IgD-negative memory B cell (primary cell): ENCODE results near the gene PCDHGB6. TPM values are rescaled to one million over a fixed set of nuclear protein-coding genes. Genes with fewer than 3 reads are reported as not detected.
"Not testable (repeated sequence)": the region's sequence is repeated elsewhere in the genome, so short reads cannot be mapped to it uniquely, and the experiment has no call there.

Experiments
- H3K27ac Mint-ChIP-seq, 3 donors: one replicate each; pipeline ENCODE4 v1.8.0; 2020 to 2022; ENCODE audit warnings: mild to moderate bottlenecking in 3 of 3, mixed read lengths in 3 of 3, moderate library complexity in 1 of 3
- H3K27me3 Mint-ChIP-seq: one replicate; pipeline ENCODE4 v1.8.0; 2021; ENCODE audit warnings: mixed read lengths
- H3K36me3 Mint-ChIP-seq: one replicate; pipeline ENCODE4 v1.8.0; 2020; ENCODE audit warnings: mild to moderate bottlenecking, mixed read lengths
- H3K4me1 Mint-ChIP-seq, 3 donors: one replicate each; pipeline ENCODE4 v1.8.0; 2020 to 2022; ENCODE audit warnings: mixed read lengths in 3 of 3, mild to moderate bottlenecking in 1 of 3
- H3K4me3 Mint-ChIP-seq, 4 donors: one replicate each; pipeline ENCODE4 v1.8.0; 2020 to 2022; ENCODE audit warnings: mild to moderate bottlenecking in 4 of 4, mixed read lengths in 4 of 4, moderate library complexity in 3 of 4
- H3K9me3 Mint-ChIP-seq, 3 donors: one replicate each; pipeline ENCODE4 v1.8.0; 2020 to 2021; ENCODE audit warnings: mixed read lengths in 3 of 3, mild to moderate bottlenecking in 1 of 3
- polyA plus RNA-seq: library from polyadenylated mRNA; unstranded; fragments of 300-500 nt; fragmentation: Illumina TruSeq; gene quantifications from one replicate; pipeline ENCODE4 v1.2.3, GENCODE V29; 2021

PCDHGB6 gene
- polyA plus RNA-seq, 1 donor from 2014 or later: 0.39 TPM

DNA sequence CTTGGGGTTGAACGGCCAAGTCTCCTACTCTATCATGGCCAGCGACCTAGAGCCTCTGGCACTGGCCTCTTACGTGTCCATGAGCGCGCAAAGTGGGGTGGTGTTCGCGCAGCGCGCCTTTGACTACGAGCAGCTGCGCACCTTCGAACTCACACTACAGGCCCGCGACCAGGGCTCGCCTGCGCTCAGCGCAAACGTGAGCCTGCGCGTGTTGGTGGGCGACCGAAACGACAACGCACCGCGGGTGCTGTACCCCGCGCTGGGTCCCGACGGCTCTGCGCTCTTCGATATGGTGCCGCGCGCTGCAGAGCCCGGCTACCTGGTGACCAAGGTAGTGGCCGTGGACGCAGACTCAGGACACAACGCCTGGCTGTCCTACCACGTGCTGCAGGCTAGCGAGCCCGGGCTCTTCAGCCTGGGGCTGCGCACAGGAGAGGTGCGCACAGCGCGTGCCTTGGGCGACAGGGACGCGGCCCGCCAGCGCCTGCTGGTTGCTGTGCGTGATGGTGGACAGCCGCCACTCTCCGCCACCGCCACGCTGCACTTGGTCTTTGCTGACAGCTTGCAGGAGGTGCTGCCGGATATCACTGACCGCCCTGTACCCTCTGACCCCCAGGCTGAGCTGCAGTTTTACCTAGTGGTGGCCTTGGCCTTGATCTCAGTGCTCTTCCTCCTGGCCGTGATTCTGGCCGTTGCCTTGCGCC, 8.1 kb upstream of the PCDHGB6 start:
- Mint-ChIP-seq H3K4me3 (peak overlapping the region in 3 of 4 donors; percentile 2 to 75 (median 38)), H3K9me3 (peaks cover 4 to 40% (median 21%) of the 10 kb centered on the region in 3 donors), H3K27ac (peak overlapping the region in 2 of 3 donors; percentile 51 to 87), H3K4me1 (peaks cover 0 to 3% (median 3%) of the 10 kb centered on the region in 3 donors), H3K27me3 (peaks cover 46% of the 10 kb centered on the region), H3K36me3 (peaks cover 4% of the 10 kb centered on the region)

GRCh38 chr5:141402553-141403243, 5.1 kb upstream of the PCDHGB6 start, which contains the start of gene PCDHGA9:
Gene PCDHGA9 (plus strand): TSS chr5:141402778. CDS start chr5:141402953, 175 bp downstream.
- peaks cover 7 to 32% (median 21%) of the 10 kb centered on the region in 3 donors for H3K9me3 Mint-ChIP-seq
- H3K27me3 Mint-ChIP-seq: peaks cover 53% of the 10 kb centered on the region
- peak within 1 kb of the TSS; percentile 34 to 76 (median 74) for H3K27ac Mint-ChIP-seq

DNA sequence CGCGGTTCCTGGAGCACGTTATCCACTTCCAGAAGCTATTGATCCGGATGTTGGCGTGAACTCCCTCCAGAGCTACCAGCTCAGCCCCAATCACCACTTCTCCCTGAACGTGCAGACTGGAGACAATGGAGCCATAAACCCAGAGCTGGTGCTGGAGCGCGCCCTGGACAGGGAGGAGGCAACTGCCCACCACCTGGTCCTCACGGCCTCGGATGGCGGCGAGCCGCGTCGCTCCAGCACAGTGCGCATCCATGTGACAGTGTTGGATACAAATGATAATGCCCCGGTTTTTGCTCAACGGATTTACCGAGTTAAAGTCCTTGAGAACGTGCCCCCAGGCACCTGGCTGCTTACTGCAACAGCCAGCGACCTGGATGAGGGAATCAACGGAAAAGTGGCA, 4.4 kb upstream of the PCDHGB6 start:
- peak overlapping the region in 2 of 4 donors; percentile 39 to 78 for H3K4me3 Mint-ChIP-seq
- H3K27me3 Mint-ChIP-seq: peaks cover 58% of the 10 kb centered on the region
- H3K27ac Mint-ChIP-seq: peak overlapping the region in 1 of 3 donors; percentile 74
- peaks cover 4% of the 10 kb centered on the region for H3K36me3 Mint-ChIP-seq
- peaks cover 7 to 36% (median 21%) of the 10 kb centered on the region in 3 donors for H3K9me3 Mint-ChIP-seq
- H3K4me1 Mint-ChIP-seq: peaks cover 0 to 3% (median 3%) of the 10 kb centered on the region in 3 donors

More at GRCh38 chr5:141402553-141403243, 5.1 kb upstream of the PCDHGB6 start, which contains the start of gene PCDHGA9:
- H3K4me3 Mint-ChIP-seq: peak within 1 kb of the TSS; percentile 23 to 93 (median 75)
- peaks cover 0 to 3% (median 3%) of the 10 kb centered on the region in 3 donors for H3K4me1 Mint-ChIP-seq
- H3K36me3 Mint-ChIP-seq: peaks cover 4% of the 10 kb centered on the region

GRCh38 chr5:141409598-141410306, 1.9 kb downstream of the PCDHGB6 start:
- H3K27me3 Mint-ChIP-seq: peaks cover 58% of the 10 kb centered on the region
- H3K4me3 Mint-ChIP-seq: no peak overlapping the region
- H3K9me3 Mint-ChIP-seq: peaks cover 9 to 34% (median 10%) of the 10 kb centered on the region in 3 donors
- H3K4me1 Mint-ChIP-seq: peaks cover 7 to 13% (median 7%) of the 10 kb centered on the region in 3 donors
- H3K36me3 Mint-ChIP-seq: peaks cover 6% of the 10 kb centered on the region
- H3K27ac Mint-ChIP-seq: peak overlapping the region in 2 of 3 donors; percentile 69 to 76

DNA sequence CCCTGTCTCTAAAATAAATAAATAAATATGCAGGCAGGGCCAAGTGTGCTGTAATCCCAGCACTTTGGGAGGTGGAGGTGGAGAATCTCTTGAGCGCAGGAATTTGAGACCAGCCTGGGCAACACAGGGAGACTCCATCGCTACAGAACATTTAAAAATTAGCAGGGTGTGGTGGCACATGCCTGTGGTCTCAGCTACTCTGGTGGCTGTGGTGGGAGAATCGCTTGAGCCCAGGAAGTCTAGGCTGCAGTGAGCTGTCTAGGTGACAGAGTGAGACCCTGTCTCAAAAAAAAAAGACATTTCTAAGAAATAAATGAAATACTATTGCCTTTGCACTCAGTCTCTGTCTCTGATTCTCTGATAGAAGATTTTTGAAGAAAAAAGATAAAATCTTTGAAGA, 3.8 kb downstream of the PCDHGB6 start:
- Mint-ChIP-seq H3K4me1 (peaks cover 10 to 15% (median 14%) of the 10 kb centered on the region in 3 donors), H3K27ac (peak overlapping the region in 2 of 3 donors; percentile 40 to 69), H3K4me3 (peak overlapping the region in 1 of 4 donors; percentile 24), H3K9me3 (peaks cover 9 to 42% (median 10%) of the 10 kb centered on the region in 3 donors), H3K27me3 (peaks cover 55% of the 10 kb centered on the region), H3K36me3 (peaks cover 6% of the 10 kb centered on the region)

- H3K4me3 Mint-ChIP-seq: peak within 1 kb of the TSS; percentile 83 to 99 (median 96)
- peak within 1 kb of the TSS; percentile 40 to 99 (median 88) for H3K27ac Mint-ChIP-seq
- H3K36me3 Mint-ChIP-seq: peaks cover 6% of the 10 kb centered on the region
- peaks cover 6 to 39% (median 13%) of the 10 kb centered on the region in 3 donors for H3K9me3 Mint-ChIP-seq
- H3K4me1 Mint-ChIP-seq: peaks cover 12 to 17% (median 17%) of the 10 kb centered on the region in 3 donors
- peaks cover 51% of the 10 kb centered on the region for H3K27me3 Mint-ChIP-seq
Observed at GRCh38 chr5:141412854-141413539, 5.2 kb downstream of the PCDHGB6 start, which contains the start of gene PCDHGA10. Gene PCDHGA10 (plus strand): TSS chr5:141412987. CDS start chr5:141413176, 189 bp downstream.

DNA sequence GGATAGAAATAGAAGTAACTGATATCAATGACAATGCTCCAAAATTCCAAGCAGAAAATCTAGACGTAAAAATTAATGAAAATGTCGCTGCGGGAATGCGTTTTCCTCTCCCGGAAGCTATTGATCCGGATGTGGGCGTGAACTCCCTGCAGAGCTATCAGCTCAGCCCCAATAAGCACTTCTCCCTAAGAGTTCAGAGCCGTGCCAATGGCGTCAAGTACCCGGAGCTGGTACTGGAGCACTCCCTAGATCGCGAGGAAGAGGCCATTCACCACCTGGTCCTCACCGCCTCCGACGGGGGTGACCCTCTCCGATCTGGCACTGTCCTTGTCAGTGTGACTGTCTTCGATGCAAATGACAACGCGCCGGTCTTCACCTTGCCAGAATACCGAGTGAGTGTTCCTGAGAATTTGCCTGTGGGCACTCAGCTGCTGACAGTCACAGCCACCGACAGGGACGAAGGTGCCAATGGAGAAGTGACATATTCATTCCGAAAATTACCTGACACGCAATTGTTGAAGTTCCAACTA, 5.8 kb downstream of the PCDHGB6 start:
- Mint-ChIP-seq H3K4me3 (peak overlapping the region; percentile 83 to 99 (median 96)), H3K27me3 (peaks cover 51% of the 10 kb centered on the region), H3K27ac (peak overlapping the region; percentile 21 to 99 (median 88)), H3K4me1 (peaks cover 14 to 19% (median 19%) of the 10 kb centered on the region in 3 donors), H3K9me3 (peaks cover 9 to 40% (median 17%) of the 10 kb centered on the region in 3 donors), H3K36me3 (peaks cover 8% of the 10 kb centered on the region)

GRCh38 chr5:141414548-141415274, 6.9 kb downstream of the PCDHGB6 start:
- H3K4me3 Mint-ChIP-seq: peak overlapping the region; percentile 73 to 99 (median 90)
- H3K4me1 Mint-ChIP-seq: peaks cover 13 to 19% (median 19%) of the 10 kb centered on the region in 3 donors
- peaks cover 47% of the 10 kb centered on the region for H3K27me3 Mint-ChIP-seq
- H3K36me3 Mint-ChIP-seq: not testable (repeated sequence)
- H3K27ac Mint-ChIP-seq: peak overlapping the region; percentile 73 to 99 (median 88)
- peaks cover 11 to 36% (median 14%) of the 10 kb centered on the region in 3 donors for H3K9me3 Mint-ChIP-seq

DNA sequence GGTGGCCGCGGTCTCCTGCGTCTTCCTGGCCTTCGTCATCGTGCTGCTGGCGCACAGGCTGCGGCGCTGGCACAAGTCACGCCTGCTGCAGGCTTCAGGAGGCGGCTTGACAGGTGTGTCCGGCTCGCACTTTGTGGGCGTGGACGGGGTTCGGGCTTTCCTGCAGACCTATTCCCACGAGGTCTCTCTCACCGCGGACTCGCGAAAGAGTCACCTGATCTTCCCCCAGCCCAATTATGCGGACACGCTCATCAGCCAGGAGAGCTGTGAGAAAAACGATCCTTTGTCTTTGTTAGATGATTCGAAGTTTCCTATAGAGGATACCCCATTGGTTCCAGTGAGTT, 7.4 kb downstream of the PCDHGB6 start:
- peak overlapping the region; percentile 44 to 78 (median 74) for H3K4me3 Mint-ChIP-seq
- H3K4me1 Mint-ChIP-seq: peaks cover 13 to 19% (median 17%) of the 10 kb centered on the region in 3 donors
- peak overlapping the region in 2 of 3 donors; percentile 73 to 89 for H3K27ac Mint-ChIP-seq
- H3K36me3 Mint-ChIP-seq: not testable (repeated sequence)
- H3K27me3 Mint-ChIP-seq: peaks cover 48% of the 10 kb centered on the region
- H3K9me3 Mint-ChIP-seq: peaks cover 11 to 35% (median 13%) of the 10 kb centered on the region in 3 donors

DNA sequence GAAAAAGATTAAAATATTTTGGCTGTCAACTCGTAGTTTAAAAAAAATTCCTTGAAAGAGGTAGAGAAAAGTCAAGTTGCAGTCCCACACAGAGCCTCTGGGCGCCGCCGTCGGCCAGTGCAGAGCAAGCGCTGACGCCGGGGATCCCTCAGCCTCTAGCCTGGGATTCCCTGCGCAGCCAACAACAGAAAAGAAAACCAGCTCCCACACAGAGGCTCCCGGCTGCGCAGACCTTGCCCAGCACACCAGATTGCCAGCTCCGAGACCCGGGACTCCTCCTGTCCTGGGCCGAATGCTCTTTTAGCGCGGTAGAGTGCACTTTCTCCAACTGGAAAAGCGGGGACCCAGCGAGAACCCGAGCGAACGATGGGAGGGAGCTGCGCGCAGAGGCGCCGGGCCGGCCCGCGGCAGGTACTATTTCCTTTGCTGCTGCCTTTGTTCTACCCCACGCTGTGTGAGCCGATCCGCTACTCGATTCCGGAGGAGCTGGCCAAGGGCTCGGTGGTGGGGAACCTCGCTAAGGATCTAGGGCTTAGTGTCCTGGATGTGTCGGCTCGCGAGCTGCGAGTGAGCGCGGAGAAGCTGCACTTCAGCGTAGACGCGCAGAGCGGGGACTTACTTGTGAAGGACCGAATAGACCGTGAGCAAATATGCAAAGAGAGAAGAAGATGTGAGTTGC, 9.8 kb downstream of the PCDHGB6 start, which contains the start of gene PCDHGB7:
Gene PCDHGB7 (plus strand): TSS at position 184 of the 679 bp plus-strand sequence. CDS start 183 bp downstream, at position 367.
- H3K36me3 Mint-ChIP-seq: not testable (repeated sequence)
- H3K27me3 Mint-ChIP-seq: peaks cover 56% of the 10 kb centered on the region
- peak within 1 kb of the TSS; percentile 78 to 93 (median 81) for H3K4me3 Mint-ChIP-seq
- peaks cover 16 to 36% (median 20%) of the 10 kb centered on the region in 3 donors for H3K4me1 Mint-ChIP-seq
- peaks cover 15 to 43% (median 23%) of the 10 kb centered on the region in 3 donors for H3K9me3 Mint-ChIP-seq
- H3K27ac Mint-ChIP-seq: peak within 1 kb of the TSS; percentile 73 to 93 (median 83)

DNA sequence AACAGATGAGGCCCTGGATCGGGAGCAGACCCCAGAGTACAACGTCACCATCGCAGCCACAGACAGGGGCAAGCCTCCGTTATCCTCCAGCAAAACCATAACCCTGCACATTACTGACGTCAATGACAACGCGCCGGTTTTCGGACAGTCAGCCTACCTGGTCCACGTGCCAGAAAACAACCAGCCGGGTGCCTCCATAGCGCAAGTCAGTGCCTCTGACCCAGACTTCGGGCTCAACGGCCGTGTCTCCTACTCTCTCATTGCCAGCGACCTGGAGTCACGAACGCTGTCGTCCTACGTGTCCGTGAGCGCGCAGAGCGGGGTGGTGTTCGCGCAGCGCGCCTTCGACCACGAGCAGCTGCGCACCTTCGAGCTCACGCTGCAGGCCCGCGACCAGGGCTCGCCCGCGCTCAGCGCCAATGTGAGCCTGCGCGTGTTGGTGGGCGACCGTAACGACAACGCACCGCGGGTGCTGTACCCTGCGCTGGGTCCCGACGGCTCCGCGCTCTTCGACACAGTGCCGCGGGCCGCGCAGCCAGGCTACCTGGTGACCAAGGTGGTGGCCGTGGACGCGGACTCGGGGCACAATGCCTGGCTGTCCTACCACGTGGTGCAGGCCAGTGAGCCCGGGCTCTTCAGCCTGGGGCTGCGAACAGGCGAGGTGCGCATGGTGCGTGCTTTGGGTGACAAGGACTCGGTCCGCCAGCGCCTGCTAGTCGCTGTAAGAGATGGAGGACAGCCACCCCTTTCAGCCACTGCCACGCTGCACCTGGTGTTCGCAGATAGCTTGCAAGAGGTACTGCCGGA, 11.5 kb downstream of the PCDHGB6 start:
- peaks cover 12 to 29% (median 14%) of the 10 kb centered on the region in 3 donors for H3K4me1 Mint-ChIP-seq
- H3K27ac Mint-ChIP-seq: peak overlapping the region; percentile 28 to 81 (median 73)
- peaks cover 2% of the 10 kb centered on the region for H3K36me3 Mint-ChIP-seq
- peaks cover 43% of the 10 kb centered on the region for H3K27me3 Mint-ChIP-seq
- peak overlapping the region in 1 of 4 donors; percentile 79 for H3K4me3 Mint-ChIP-seq
- H3K9me3 Mint-ChIP-seq: peaks cover 17 to 42% (median 27%) of the 10 kb centered on the region in 3 donors
